SK-N-SH (cell line): ENCODE data around the gene METAP1. TPM values are rescaled to one million over a fixed set of nuclear protein-coding genes. Genes with fewer than 3 reads are reported as not detected.

Source experiments
- CTCF ChIA-PET: fragments of 300-600, 350-600 bp; formaldehyde crosslinking; extraction: SDS; loops from one replicate; lab custom pipeline; 2021; lab: Yijun Ruan, JAX
- POLR2A ChIA-PET: fragments of 350-600 bp; sonication (Branson Sonifier 250); formaldehyde crosslinking; extraction: SDS; loops from one replicate; lab custom pipeline; 2020; ENCODE audit warnings: antibody characterized with exemption, inconsistent platforms; lab: Yijun Ruan, JAX
- DNase-seq: peaks from one replicate; pipeline ENCODE4 v3.0.0; 2012
- H2AFZ ChIP-seq: fragments of 200-600 bp; sonication (generic); 2 replicates; pipeline ENCODE4 v1.8.1; 2016; ENCODE audit warnings: antibody characterized with exemption, mild to moderate bottlenecking, low read depth
- H3F3A ChIP-seq: fragments of 200-600 bp; sonication (generic); replicated peaks from 2 replicates; pipeline ENCODE3; 2016; ENCODE audit warnings: antibody characterized with exemption, mild to moderate bottlenecking; ENCODE audit not compliant: insufficient read depth
- H3K27ac ChIP-seq, 2 experiments: fragments of 200-500 bp in 1 of 2; fragments of 200-600 bp in 1 of 2; sonication (Bioruptor generic) in 1 of 2; sonication (generic), shearing (Covaris generic) in 1 of 2; 2 replicates each; pipeline versions ENCODE4 v1.5.1 to v1.6.1; 2014 to 2016; ENCODE audit warnings: low read depth in 2 of 2, inconsistent platforms in 1 of 2, low read length in 1 of 2, mild to moderate bottlenecking in 1 of 2, mixed read lengths in 1 of 2
- H3K27me3 ChIP-seq: fragments of 200-600 bp; sonication (generic), shearing (Covaris generic); 2 replicates; pipeline ENCODE4 v1.6.1; 2016; ENCODE audit warnings: mixed run types; ENCODE audit not compliant: insufficient read depth
- H3K36me3 ChIP-seq, 2 experiments: fragments of 200-500 bp in 1 of 2; fragments of 200-600 bp in 1 of 2; sonication (Bioruptor generic) in 1 of 2; sonication (generic) in 1 of 2; replicated peaks in 1 of 2; 2 replicates each; pipeline versions ENCODE3 to v1.5.1; 2014 to 2016; ENCODE audit warnings: low read length in 1 of 2, mild to moderate bottlenecking in 1 of 2; ENCODE audit not compliant: insufficient read depth in 2 of 2, control insufficient read depth in 1 of 2
- H3K4me1 ChIP-seq, 2 experiments: fragments of 200-500 bp in 1 of 2; fragments of 200-600 bp in 1 of 2; sonication (Bioruptor generic) in 1 of 2; sonication (generic), shearing (Covaris generic) in 1 of 2; 2 replicates each; pipeline versions ENCODE4 v1.5.1 to v1.6.1; 2014 to 2016; ENCODE audit warnings: low read depth in 1 of 2, low read length in 1 of 2, mixed run types in 1 of 2; ENCODE audit not compliant: insufficient read depth in 2 of 2, control insufficient read depth in 1 of 2
- H3K4me2 ChIP-seq: fragments of 200-600 bp; sonication (generic), shearing (Covaris generic); 2 replicates; pipeline ENCODE4 v1.6.1; 2017; ENCODE audit warnings: mixed run types
- H3K4me3 ChIP-seq, 2 experiments: fragments of 200-500 bp in 1 of 2; fragments of 200-600 bp in 1 of 2; sonication (Bioruptor generic) in 1 of 2; sonication (generic), shearing (Covaris generic) in 1 of 2; 2 replicates each; pipeline versions ENCODE4 v1.5.1 to v1.8.1; 2014 to 2016; ENCODE audit warnings: low read depth in 2 of 2, inconsistent platforms in 1 of 2, low read length in 1 of 2, mild to moderate bottlenecking in 1 of 2, mixed read lengths in 1 of 2, moderate library complexity in 1 of 2
- H3K79me2 ChIP-seq: fragments of 200-600 bp; sonication (generic); 2 replicates; pipeline ENCODE4 v1.8.1; 2017; ENCODE audit warnings: mild to moderate bottlenecking; ENCODE audit not compliant: insufficient read depth
- H3K9ac ChIP-seq: fragments of 200-600 bp; sonication (generic); 2 replicates; pipeline ENCODE4 v1.6.1; 2017; ENCODE audit warnings: mixed run types
- H3K9me2 ChIP-seq: fragments of 200-600 bp; sonication (generic); 2 replicates; pipeline ENCODE4 v1.6.1; 2017; ENCODE audit warnings: mixed run types
- H3K9me3 ChIP-seq: fragments of 200-600 bp; sonication (generic); 2 replicates; pipeline ENCODE4 v1.6.1; 2017; ENCODE audit warnings: mixed run types, mild to moderate bottlenecking, moderate library complexity
- H4K20me1 ChIP-seq: fragments of 200-600 bp; sonication (generic); 2 replicates; pipeline ENCODE4 v1.6.1; 2017; ENCODE audit warnings: mild to moderate bottlenecking, mixed run types; ENCODE audit not compliant: insufficient read depth
- CHD2 ChIP-seq: fragments of 150-350 bp; IDR thresholded peaks from 2 replicates; pipeline ENCODE4 v1.6.1; 2018; ENCODE audit warnings: low read length; ENCODE audit not compliant: partially characterized antibody
- ELF1 ChIP-seq: IDR thresholded peaks from 2 replicates; pipeline ENCODE4 v1.4.0; 2012
- EZH2phosphoT487 ChIP-seq: fragments of 200-600 bp; sonication (generic); IDR thresholded peaks from 2 replicates; pipeline ENCODE4 v1.6.1; 2017; ENCODE audit warnings: low read depth, mixed run types, mild to moderate bottlenecking, antibody characterized with exemption, moderate library complexity, borderline replicate concordance
- FOXM1 ChIP-seq: IDR thresholded peaks from 2 replicates; pipeline ENCODE4 v1.4.0; 2012; ENCODE audit warnings: low read depth, mild to moderate bottlenecking
- JUND ChIP-seq: IDR thresholded peaks from 2 replicates; pipeline ENCODE4 v1.4.0; 2012
- MAX ChIP-seq: IDR thresholded peaks from 2 replicates; pipeline ENCODE4 v1.4.0; 2012; ENCODE audit warnings: low read depth
- MEF2A ChIP-seq: IDR thresholded peaks from 2 replicates; pipeline ENCODE4 v1.4.0; 2012; ENCODE audit warnings: low read depth, borderline replicate concordance
- MXI1 ChIP-seq: IDR thresholded peaks from 2 replicates; pipeline ENCODE4 v1.6.1; 2012; ENCODE audit warnings: mild to moderate bottlenecking, low read depth, low read length, improper control_type of control experiment
- NFIC ChIP-seq: IDR thresholded peaks from 2 replicates; pipeline ENCODE4 v1.4.0; 2012; ENCODE audit warnings: borderline replicate concordance
- NRF1 ChIP-seq: IDR thresholded peaks from 2 replicates; pipeline ENCODE4 v1.6.1; 2012; ENCODE audit warnings: low read depth, mild to moderate bottlenecking, low read length
- PBX3 ChIP-seq: IDR thresholded peaks from 2 replicates; pipeline ENCODE4; 2012
- POLR2AphosphoS5 ChIP-seq: IDR thresholded peaks from 2 replicates; pipeline ENCODE4 v1.6.1; 2012; ENCODE audit warnings: low read depth, low read length
- RCOR1 ChIP-seq: fragments of 150-350 bp; IDR thresholded peaks from 2 replicates; pipeline ENCODE4 v1.6.1; 2017; ENCODE audit warnings: antibody characterized with exemption, low read length
- RFX5 ChIP-seq: IDR thresholded peaks from 2 replicates; pipeline ENCODE4 v1.6.1; 2012; ENCODE audit warnings: mild to moderate bottlenecking, improper control_type of control experiment, low read length
- RXRA ChIP-seq: IDR thresholded peaks from 2 replicates; pipeline ENCODE4 v1.4.0; 2012; ENCODE audit warnings: low read depth, mild to moderate bottlenecking, borderline replicate concordance
- TEAD4 ChIP-seq: IDR thresholded peaks from 2 replicates; pipeline ENCODE4 v1.4.0; 2012; ENCODE audit warnings: mild to moderate bottlenecking, borderline replicate concordance; ENCODE audit not compliant: insufficient read depth
- YY1 ChIP-seq: IDR thresholded peaks from 2 replicates; pipeline ENCODE4 v1.4.0; 2012; ENCODE audit warnings: low read depth, mild to moderate bottlenecking
- polyA plus RNA-seq, 3 experiments: library from polyadenylated mRNA; depleted of rRNA; stranded (reverse); fragments of >200 nt; gene quantifications; 2 replicates each; pipeline ENCODE4 v1.2.3, GENCODE V29; 2012
- TF ChIP-seq, protein P1 (sequence below): IDR thresholded peaks from 2 replicates; pipeline ENCODE4 v1.6.1; 2012; ENCODE audit warnings: mild to moderate bottlenecking, low read depth, low read length, moderate library complexity

The METAP1 gene
- polyA plus RNA-seq, 1 of the 3 experiments (the other 2 are of a cell fraction), result 41.0 TPM

- Histone ChIP-seq H3K4me2 (no peak overlapping the region), H3K9me3 (no peaks in the 10 kb centered on the region), H3K27me3 (no peaks in the 10 kb centered on the region), H4K20me1 (peaks cover 20% of the 10 kb centered on the region), H3K79me2 (peaks cover 96% of the 10 kb centered on the region), H2AFZ (no peak overlapping the region), H3K9ac (no peak overlapping the region), H3K27ac (no peak overlapping the region), H3K36me3 (peaks cover 11% of the 10 kb centered on the region in 2 experiments), H3K4me3 (no peak overlapping the region), H3F3A (no peaks in the 10 kb centered on the region), H3K4me1 (peaks cover 0 to 2% of the 10 kb centered on the region in 2 experiments; a peak in 3 of 4 replicates), H3K9me2 (no peaks in the 10 kb centered on the region)
- ChIA-PET POLR2A (no interaction called here), CTCF (interaction anchor here (2.1 kb wide), 1 partner anchor 33 kb away, joined by 8 read pairs; the partner anchor contains the start of gene METAP1)
- no peak for DNase-seq
- TF ChIP-seq MAX, result no peak
- TF ChIP-seq JUND, result no peak
- TF ChIP-seq ELF1, result no peak
- TF ChIP-seq MEF2A, result no peak
- no peak for TF ChIP-seq MXI1
- no peak for TF ChIP-seq NRF1
- no peak for TF ChIP-seq FOXM1
- TF ChIP-seq PBX3, result no peak
- TF ChIP-seq, protein P1, sequence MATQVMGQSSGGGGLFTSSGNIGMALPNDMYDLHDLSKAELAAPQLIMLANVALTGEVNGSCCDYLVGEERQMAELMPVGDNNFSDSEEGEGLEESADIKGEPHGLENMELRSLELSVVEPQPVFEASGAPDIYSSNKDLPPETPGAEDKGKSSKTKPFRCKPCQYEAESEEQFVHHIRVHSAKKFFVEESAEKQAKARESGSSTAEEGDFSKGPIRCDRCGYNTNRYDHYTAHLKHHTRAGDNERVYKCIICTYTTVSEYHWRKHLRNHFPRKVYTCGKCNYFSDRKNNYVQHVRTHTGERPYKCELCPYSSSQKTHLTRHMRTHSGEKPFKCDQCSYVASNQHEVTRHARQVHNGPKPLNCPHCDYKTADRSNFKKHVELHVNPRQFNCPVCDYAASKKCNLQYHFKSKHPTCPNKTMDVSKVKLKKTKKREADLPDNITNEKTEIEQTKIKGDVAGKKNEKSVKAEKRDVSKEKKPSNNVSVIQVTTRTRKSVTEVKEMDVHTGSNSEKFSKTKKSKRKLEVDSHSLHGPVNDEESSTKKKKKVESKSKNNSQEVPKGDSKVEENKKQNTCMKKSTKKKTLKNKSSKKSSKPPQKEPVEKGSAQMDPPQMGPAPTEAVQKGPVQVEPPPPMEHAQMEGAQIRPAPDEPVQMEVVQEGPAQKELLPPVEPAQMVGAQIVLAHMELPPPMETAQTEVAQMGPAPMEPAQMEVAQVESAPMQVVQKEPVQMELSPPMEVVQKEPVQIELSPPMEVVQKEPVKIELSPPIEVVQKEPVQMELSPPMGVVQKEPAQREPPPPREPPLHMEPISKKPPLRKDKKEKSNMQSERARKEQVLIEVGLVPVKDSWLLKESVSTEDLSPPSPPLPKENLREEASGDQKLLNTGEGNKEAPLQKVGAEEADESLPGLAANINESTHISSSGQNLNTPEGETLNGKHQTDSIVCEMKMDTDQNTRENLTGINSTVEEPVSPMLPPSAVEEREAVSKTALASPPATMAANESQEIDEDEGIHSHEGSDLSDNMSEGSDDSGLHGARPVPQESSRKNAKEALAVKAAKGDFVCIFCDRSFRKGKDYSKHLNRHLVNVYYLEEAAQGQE, result no peak
- no peak for TF ChIP-seq TEAD4
- TF ChIP-seq NFIC, result no peak
- no peak for TF ChIP-seq YY1
- no peak for TF ChIP-seq CHD2
- TF ChIP-seq RFX5, result no peak
- TF ChIP-seq RXRA, result no peak
- TF ChIP-seq POLR2AphosphoS5, result no peak
- TF ChIP-seq EZH2phosphoT487, result no peak
- TF ChIP-seq RCOR1, result no peak
These were observed 32.7 kb downstream of the METAP1 start for GRCh38 chr4:99028187-99028586.
